AG09309 (cell line): Measurements from ENCODE around the gene CLEC2L.

Experiments used
- DNase-seq: peaks from one replicate; pipeline ENCODE4 v3.0.0-alpha.2; 2010; ENCODE audit warnings: low read depth
- H3K4me3 ChIP-seq: 2 replicates; pipeline ENCODE4 v1.5.1; 2011; ENCODE audit warnings: mild to moderate bottlenecking, low read depth, low read length, moderate library complexity; ENCODE audit not compliant: control insufficient read depth
- CTCF ChIP-seq: IDR thresholded peaks from 2 replicates; pipeline ENCODE4 v1.5.1; 2011; ENCODE audit warnings: mild to moderate bottlenecking, low read depth, low read length, inconsistent platforms; ENCODE audit not compliant: insufficient read depth, control insufficient read depth; ENCODE audit errors: missing control alignments

The CLEC2L gene

GRCh38 chr7:139482662-139483466 lies 40.6 kb upstream of the CLEC2L start:
- TF ChIP-seq CTCF, result no peak
- no peak overlapping the region for H3K4me3 ChIP-seq
- DNase-seq, result no peak

GRCh38 chr7:139487366-139488080 lies 36.0 kb upstream of the CLEC2L start:
- no peak for TF ChIP-seq CTCF
- no peak for DNase-seq
- no peak overlapping the region for H3K4me3 ChIP-seq

GRCh38 chr7:139488810-139489209 lies 34.7 kb upstream of the CLEC2L start:
- TF ChIP-seq CTCF, result no peak
- H3K4me3 ChIP-seq, result no peak overlapping the region
- DNase-seq, result no peak

- no peak for TF ChIP-seq CTCF
- DNase-seq, result no peak
- no peak overlapping the region for H3K4me3 ChIP-seq
These were observed 33.4 kb upstream of the CLEC2L start for GRCh38 chr7:139490130-139490529.

GRCh38 chr7:139492293-139492692 lies 31.2 kb upstream of the CLEC2L start:
- H3K4me3 ChIP-seq, result no peak overlapping the region
- DNase-seq, result no peak
- TF ChIP-seq CTCF, result no peak

GRCh38 chr7:139494835-139495579 lies 28.5 kb upstream of the CLEC2L start:
- TF ChIP-seq CTCF, result no peak
- no peak overlapping the region for H3K4me3 ChIP-seq
- no peak for DNase-seq
